MV-4-11 (cell line): ENCODE results near the gene F2.

Experiments
- DNase-seq: peaks from one replicate; lab custom pipeline; 2025; lab: John Stamatoyannopoulos, UW

F2 gene

DNA sequence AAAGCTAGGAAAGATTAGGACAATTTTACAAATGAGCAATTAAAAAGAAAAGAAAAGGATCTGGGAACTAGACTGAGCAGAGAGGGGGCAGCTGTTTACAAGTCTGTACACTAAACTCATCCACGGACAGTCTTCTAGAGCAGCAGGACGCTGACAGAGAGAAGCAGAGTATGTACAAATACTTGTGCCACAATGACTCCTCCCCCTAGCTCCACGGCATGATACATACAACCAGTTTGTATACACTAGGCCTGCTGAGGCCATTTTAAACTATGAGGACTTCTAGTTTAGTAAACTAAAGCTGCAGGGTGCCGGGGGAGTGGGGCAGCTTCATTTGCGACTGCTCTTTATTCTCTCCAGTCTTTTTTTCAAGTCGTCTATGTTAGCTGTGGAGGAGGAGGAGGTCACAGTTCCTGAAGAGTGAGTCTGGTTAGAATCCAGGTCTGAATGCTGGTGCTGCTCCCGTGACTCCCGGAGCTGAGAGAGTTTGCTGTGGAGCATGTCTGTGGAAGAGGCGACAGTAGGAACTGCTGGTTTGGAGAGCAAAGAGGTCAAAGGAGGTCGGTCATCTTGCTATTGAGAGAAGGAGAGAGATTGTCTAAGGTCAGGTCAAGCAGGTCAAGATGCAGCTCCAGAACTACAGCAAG is 24.8 kb downstream of the F2 start:
- DNase-seq = no peak

DNA sequence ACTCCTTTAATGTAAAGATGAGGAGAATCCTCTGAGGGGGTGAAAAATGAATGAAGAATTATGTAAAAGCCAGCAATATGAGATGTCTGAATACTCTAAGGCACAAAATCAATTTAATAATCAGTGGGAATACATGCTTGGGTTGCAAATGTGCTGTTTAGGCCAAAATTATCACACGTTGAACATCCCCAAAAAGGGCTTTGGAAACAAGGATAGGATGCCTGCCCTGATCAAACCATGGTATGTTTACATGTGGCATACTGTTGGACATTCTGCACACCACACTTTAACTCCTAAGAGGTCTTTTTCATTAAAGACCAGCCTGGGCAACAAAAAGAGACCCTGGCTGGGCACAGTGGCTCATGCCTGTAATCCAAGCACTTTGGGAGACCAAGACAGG is 26.3 kb downstream of the F2 start:
- DNase-seq = no peak

DNA sequence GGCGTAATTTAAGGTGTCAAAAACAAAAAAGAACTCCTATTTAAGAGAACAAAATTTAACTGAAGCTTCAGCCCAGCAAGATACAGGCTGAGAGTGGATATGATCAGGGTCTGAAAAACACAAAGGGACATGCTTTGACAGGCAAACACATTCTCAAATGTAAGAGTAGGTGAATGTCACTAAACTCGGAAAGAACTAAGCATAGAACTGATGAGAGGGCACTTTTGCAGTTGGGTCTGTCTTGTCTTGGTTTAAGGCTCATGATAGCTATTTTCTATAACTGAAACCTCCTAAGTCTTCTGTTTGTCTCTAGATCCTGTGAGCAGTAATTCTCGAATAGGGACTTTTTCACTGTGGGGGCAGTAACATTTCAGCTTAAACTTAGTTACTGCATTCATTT is 27.0 kb downstream of the F2 start:
- DNase-seq = no peak

DNA sequence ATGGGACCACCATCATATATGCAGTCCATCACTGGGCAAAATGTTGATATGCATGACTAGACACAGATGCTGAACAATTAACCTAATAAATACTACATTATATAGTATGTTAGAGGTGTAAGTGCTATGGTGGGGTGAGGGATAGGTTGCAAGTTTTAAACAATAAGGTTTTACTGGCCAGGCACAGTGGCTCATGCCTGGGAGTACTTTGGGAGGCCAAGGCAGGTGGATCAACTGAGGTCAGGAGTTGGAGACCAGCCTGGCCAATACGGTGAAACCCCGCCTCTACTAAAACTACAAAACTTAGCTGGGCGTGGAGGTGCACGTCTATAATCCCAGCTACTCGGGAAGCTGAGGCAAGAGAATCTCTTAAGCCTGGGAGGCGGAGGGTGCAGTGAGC is 28.1 kb downstream of the F2 start:
- no peak for DNase-seq

DNA sequence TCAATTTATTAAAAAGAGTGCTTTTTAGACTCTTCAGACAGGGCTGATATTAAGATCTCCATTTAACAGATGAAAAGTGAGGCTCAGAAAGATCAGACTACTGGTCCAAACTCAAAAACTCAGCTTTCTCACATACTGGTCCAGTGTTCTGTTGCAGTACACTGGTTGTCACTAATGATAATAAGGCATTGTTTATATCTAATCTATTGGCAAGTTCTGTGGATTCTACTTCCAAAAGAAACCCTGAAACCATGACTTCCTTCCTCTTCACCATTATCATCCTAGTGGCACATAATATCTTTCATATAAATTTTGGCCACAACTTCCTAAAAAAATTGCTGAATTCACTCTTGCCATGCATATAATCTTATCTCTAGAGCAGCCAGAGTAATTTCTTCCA is 36.9 kb downstream of the F2 start:
- DNase-seq = no peak

DNA sequence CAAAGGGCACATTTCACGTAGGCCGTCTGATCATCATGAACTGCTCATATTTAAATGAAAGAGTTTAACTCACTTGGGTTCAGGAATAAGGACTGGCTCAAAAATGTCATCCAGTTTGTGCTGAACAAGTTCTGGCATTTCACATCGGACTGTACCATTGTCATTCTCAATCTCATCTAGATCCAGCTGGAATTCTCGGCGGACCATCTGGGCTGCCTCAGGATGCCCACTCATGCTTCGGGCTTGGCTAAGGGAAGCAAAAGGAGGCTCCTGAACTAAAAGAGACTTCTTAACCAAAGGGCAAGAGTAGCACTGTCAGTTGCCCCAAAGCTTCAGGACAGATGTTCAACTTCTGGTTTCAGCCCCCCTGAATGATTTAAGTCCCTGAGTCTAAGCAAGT is 40.2 kb downstream of the F2 start:
- DNase-seq = no peak

DNA sequence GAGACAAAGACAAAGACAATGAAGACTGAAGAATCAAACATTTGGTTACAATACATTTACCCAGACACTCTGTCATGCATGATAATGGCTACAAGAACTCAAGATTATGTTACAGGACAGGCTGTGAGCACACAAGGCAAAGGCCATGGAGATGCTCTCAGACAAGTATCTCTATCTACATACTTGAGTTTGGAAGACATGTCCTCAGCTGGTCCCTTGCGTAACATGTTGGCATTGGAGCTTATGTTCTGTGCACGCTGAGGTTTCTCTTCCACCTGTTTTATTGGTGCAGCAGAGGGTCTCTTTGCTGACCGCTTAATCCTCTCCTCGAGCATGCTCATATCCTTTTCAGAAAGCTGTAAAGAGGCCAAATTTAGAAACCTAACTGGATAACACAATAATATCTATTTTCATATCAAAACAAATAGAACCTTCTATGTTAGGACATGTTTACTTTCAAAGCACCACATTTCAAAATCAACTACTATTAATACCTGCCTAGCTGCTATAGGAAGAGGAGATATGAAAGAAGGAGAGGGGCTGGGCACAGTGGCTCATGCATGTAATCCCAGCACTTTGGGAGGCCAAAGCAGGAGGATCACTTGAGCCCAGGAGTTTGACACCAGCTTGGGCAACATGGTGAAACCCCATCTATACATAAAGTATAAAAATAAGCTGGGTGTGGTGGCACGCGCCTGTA is 41.6 kb downstream of the F2 start:
- peak; percentile 20 for DNase-seq

DNA sequence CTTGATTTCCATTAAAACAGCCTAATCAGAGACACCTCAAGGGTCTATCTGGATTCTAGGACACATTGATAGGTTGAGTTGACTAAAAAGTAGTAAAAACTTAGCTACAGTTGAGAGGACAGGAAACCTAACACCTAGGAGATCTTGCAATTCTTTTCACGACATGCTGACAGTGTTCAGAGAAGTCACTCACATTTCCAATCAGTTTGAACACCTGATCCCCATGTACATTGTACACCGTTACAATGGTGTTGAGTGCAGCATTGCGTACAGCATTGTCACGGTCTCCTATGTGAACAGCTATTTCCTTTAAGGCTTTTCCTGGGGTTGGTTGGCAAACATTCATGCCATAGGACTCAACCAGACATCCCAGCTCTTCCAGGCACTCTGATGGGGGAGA is 42.8 kb downstream of the F2 start:
- DNase-seq = no peak

DNA sequence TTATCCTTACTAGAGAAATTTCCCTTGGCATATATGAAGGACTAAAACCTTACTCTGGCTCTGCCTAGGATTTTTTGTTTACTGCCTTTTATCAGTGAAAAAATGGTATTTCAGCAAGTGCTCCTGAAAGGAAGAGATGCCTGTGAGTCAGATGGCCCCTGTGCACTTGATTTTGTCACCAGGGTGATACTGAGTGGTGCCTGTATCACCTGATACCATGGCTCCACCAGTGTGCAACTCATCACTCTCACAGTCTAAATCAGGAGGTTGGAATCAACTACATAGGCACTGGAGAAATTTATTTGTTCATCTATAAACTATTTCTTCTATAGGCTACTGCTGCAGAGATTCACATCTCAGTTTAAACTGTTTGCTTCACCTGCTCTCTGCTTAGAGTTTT is 43.2 kb downstream of the F2 start:
- no peak for DNase-seq

DNA sequence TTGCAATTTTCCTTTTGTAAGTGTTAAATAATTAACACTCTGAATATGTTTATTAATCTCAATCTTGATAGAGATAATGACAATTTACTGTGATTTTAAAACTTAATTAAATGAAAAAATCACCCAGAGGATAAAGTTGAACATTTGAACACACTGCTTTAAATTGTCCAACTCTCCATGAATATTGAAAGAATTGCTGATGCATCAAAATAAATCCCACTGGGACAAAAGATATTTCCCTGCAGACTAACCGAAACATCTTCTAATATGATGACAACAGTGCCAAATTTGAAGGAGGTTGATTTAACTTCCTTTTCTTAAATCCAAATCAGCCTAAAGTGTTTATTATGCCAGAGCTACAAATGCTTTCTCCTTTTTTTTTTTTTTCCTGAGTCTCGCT is 47.6 kb downstream of the F2 start:
- DNase-seq = no peak

DNA sequence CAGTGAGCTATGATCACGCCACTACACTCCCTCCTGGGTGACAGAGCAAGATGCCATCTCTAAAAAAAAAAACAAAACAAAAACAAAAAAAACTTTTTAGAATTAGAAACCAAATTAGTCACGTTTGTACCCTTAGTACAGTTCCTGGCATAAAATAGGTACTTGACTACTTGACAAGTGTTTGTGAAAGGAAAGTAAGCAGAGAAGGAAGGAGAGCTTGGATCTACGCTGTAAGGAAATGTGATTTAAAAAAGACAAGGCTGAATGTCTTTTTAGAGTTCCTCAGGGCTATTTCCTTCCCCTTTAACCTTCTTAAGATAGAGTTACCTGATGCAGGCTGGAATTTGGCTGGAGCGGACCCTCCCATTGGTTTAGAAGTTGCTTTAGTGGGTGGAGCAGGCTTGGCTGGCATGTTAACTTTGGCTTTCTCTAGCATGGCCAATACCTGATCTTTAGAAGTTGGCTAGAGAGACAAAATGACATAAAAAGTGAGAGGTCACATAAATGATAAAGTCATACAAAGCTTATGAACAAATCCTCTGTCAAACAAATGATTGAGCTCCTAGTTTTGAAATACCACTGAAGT is 50.7 kb downstream of the F2 start:
- no peak for DNase-seq

DNA sequence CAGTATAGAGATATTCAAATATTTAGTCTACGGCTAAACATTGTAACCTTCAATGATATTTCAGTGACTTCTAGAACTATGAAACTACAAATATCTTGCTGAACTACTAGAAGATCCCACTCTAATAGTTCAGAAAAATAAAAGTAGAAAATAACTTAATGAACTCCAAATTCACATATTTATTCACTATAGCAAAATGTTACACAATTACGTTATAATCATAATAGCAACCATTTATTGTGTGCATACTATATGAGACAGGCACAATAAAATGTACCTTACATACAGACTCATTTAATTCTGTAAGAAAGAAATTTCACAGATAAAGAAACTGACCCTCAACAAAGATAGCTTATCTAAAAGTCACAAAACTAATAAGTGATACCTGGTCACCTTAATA is 57.9 kb downstream of the F2 start:
- DNase-seq = no peak

DNA sequence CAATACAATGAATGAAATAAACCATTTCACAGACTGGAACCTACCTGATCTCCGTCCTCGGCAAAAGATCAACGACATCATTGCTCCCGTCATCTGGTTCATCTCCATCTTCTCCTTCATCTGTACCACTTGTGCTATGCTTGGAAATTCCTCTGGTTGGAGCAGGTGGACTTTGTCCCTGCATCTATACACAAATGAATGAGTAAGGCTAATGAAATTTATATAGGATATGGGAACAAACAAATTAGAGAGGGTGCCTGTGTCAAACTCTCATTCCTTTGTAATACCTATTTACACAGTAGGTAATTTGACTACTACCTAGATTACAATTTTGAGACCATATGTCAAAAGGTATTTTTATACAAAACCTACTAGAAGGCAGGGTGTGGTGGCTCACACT is 59.4 kb downstream of the F2 start:
- no peak for DNase-seq
